Stimulated activated CD8-positive, alpha-beta memory T cell treated with anti-CD3 and anti-CD28 coated beads, Interleukin-7, amount 100 ng/mL, for 24 hours (primary cell): Measurements from ENCODE around the gene PPIB.

Experiments
- DNase-seq: peaks from one replicate; pipeline ENCODE4 v3.0.0-alpha.2; 2020; ENCODE audit warnings: low read depth

PPIB gene

GRCh38 chr15:64162869-64163658 is at the start of gene PPIB:
Gene PPIB (minus strand): TSS chr15:64163022. CDS start chr15:64162986, 36 bp downstream.
- DNase-seq, result peak; percentile 92

- DNase-seq, result no peak
Measured at GRCh38 chr15:64211696-64212095, 48.9 kb upstream of the PPIB start.

DNA sequence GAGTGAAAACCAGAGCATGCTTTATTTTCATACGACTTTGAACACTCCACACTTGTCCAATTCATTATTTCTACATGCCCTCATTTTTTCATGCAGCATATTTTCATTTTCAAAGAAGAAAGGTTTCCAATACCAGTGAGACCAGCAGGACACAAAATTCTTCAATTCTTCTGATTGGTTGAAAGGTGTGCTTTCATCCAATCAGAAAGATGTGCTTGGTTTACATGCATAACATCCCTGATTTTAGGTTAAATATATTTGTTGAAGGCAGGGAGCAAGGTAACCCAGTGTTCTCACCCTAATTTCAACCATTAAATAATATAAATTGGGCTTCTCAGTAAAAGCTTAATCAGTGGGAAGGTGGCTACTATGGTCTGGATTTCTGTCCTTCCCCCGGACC is 47.5 kb upstream of the PPIB start:
- DNase-seq, result no peak

- DNase-seq, result no peak
Measured at GRCh38 chr15:64209680-64210334, 47.0 kb upstream of the PPIB start.

GRCh38 chr15:64205202-64205601 is 42.4 kb upstream of the PPIB start:
- no peak for DNase-seq

GRCh38 chr15:64197425-64197824 is 34.6 kb upstream of the PPIB start:
- DNase-seq, result no peak

DNA sequence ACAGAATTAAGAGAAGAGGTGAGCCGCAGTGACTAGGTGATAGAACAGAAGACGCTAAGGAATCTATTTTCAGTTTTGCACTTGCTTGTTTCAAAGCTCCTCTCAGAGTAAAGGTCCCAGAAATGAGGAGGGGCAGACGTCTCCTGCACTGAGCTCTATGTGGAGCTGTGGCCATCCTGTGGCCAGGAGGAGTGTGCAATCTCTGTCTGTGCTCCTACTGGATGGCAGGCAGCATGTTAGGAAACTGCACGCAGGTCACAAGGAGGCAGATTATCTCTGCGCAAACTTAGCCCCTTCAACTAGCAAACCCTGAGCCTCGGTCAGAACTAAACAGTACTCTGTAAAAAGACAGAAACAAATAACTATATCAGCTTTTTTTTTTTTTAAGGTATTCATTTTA is 31.1 kb upstream of the PPIB start:
- no peak for DNase-seq

DNA sequence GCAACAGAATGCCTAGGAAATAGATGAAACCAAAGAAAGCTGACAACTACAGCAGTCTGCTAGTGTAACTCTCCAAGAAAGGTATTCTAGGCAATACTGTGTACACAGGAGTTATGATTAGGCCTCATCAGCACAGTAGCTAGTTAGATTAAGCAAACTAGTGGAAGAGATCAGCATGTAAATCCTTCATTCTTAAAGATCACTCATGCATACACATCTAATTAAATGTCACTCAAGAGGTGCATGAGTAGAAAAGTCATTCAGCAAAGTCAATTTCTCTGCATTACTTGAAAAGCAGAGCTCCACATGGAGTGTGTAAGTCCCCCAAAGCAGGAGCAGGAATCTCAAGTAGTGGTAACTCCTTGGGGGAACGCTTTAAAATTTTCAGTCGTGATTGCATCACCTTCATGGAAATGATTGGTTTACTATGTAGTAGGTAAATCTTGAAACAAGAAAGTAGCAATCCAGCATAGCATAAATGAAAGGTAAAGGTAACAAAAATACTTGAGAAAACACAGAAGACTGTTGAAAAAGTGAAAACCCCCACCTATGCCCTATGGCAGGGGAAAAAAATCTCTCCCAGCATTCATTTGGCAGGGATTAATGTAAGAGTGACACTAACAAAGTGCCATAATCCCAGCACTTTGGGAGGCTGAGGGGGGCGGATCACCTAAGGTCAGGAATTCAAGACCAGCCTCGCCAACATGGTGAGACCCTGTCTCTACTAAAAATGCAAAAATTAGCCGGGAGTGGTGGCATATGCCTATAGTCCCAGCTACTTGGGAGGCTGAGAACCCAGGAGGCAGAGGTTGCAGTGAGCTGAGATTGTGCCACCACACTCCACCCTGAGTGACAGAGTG is 29.4 kb upstream of the PPIB start:
- no peak for DNase-seq

- no peak for DNase-seq
Measured at GRCh38 chr15:64187396-64188191, 24.8 kb upstream of the PPIB start.

- DNase-seq, result no peak
Measured at GRCh38 chr15:64185146-64185911, 22.5 kb upstream of the PPIB start.

- DNase-seq, result no peak
Measured at GRCh38 chr15:64182859-64183370, 20.1 kb upstream of the PPIB start.

GRCh38 chr15:64180235-64180824 is 17.5 kb upstream of the PPIB start:
- no peak for DNase-seq

- DNase-seq, result no peak
Measured at GRCh38 chr15:64166102-64166890, 3.5 kb upstream of the PPIB start.

GRCh38 chr15:64164436-64164835 is 1.6 kb upstream of the PPIB start:
- no peak for DNase-seq

GRCh38 chr15:64163659-64164362 is 989 bp upstream of the PPIB start:
- no peak for DNase-seq

DNA sequence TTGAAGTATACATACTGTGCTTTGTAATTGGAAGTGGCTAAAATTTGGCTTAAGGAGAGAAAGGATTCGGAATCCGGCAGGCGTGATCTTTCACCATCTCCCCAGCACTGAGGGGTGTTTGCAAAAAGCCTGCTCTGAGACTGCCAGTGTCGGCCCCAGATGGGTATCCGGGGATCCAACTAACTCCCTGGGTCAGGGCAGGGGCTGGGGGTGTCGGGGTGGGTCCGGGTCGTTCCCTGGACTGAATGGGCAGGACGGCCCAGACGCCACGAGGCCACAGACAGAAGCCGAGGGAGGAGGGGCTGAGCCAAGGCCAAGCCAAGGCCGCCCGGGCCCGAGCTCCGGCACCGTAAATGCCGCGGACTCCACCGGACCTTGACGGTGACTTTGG is 349 bp downstream of the PPIB start:
- DNase-seq, result no peak

DNA sequence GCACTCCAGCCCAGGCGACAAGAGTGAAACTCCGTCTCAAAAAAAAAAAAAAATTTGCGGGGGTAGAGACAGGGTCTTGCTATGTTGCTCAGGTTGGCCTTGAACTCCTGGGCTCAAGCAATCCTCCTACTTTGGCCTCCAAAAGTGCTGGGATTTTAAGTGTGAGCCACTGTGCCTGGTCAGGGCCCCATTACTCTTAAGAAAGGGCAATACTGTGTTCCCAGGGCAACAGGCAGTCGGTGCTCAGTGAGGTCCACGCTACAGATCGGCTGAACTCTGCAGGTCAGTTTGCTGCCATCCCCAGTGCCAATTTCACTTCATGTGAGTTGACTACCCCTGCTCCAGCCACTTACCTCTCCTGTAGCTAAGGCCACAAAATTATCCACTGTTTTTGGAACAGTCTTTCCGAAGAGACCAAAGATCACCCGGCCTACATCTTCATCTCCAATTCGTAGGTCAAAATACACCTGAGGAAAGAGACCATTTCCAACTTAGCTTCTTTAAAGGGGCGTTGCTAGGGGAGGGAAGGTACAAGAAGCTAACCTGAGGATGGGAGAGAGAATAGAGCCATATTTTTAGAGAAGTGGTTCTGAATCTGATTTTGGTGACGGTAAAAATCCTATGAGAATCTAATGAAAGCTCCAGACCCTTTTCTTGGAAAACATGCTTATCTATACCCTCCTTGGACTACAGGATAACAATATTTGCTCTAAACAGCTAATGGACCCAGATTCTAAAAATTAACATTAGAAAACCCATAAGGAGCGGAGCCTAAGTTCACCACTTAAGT is 939 bp downstream of the PPIB start:
- no peak for DNase-seq
